ENCODE results near the gene IFT22.
A peak's percentile ranks its signal among the peaks of the same experiment; 100 is the strongest.
"Not testable (repeated sequence)": the region's sequence is repeated elsewhere in the genome, so short reads cannot be mapped to it uniquely, and the experiment has no call there.

Gene IFT22

DNA sequence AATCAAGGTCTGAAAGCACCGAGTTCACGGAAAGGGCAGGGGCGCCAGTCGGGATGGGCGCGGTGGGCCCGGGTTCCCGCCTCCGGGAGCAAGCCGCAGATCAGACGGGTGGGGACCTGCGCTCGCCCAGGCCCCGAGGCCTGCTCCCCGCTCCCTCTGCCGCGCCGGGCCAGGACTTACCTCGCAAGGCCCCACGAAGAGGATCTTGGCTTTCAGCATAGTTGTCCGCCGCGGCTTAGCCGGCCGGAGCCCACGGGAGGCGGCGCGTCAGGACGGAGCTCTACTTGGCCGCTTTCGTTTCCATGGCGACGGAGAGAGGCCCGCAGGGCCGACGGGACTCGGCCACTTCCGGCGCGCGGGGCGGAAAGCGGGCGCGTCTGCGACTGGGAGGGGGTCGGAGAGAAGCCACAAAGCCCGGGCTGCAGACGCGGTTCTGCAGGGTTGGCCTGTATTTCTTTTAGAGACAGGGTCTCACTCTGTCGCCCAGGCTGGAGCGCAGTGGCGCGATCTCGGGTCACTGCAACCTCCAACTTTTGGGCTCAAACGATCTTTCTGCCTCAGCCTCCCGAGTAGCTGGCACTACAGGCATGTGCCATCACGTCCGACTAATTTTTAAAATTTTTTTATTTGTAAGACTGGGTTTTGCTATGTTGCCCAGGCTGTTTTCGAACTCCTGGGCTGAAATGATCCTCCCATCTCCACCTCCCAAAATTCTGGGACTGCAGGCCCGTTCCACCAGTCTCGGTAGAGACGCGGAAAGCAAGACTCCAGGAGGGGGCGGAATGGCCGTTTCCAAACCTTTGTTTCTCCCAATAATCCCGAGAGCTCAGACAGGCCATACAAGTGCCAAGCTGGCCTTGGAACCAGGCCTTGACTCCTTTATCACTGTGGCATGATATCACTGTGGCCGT is at the start of gene IFT22:
Gene IFT22, minus strand, starts transcription at position 322 of the 911 bp plus-strand sequence. Its CDS starts 103 bp downstream, at position 219.
- peak; percentile 68 to 85 (median 78) for DNase-seq (ENCODE audit: low read depth in 3 of 3)

DNA sequence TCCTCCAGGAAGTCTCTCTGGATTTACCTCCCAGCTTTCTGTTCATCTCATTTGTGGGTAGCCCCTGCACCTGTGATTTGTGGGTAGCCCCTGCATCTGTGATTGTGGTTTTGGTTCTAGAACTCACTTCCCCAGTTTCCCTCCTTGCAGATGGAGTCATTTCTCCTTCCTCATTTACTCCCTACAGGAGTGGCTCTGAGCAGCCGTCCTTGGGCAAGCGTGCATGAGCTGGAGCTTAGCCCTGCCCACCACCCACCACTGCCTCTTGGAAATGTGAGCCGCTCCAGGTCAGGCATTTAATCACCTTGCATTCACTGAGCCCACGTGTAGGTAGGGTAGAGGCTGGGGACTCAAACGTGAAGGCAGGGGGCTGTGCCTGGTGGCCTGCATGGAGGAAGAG is 49.2 kb upstream of the IFT22 start:
- no peak for DNase-seq (ENCODE audit: low read depth in 3 of 3)

DNA sequence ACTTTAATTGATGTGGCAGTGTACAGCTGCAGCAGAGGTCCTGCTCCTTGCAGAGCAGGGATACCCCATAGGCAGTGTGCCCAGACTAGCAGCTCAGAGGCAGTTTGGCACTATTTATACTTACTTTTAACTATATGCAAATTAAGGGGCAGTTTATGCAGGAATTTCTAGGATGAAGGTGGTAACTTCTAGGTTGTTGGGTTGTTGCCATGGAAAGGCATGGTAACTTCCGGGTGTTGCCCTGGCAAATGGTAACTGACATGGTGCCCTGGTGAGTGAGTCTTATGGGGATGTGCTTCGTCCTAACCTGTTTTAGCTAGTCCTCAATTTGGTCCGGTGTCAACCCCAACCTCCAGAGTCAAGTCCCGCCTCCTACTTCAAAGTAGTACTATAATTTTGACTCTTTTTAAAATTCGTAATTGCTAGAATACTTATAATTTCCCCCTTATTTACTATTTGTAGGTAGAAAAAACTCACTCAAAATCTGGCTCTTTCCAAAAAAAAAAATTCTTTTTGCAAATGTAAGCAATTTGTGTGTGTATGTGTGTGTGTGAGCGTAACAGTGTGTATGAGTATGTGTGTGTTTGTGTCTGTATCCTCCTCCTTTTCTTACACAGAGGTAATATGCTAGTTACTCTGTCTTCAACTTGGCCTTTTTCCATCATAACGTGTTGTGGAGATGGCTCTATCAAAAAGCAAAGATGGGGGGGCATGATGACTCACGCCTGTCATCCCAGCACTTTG is 47.0 kb upstream of the IFT22 start:
- DNase-seq (ENCODE audit: low read depth in 3 of 3), result no peak

DNA sequence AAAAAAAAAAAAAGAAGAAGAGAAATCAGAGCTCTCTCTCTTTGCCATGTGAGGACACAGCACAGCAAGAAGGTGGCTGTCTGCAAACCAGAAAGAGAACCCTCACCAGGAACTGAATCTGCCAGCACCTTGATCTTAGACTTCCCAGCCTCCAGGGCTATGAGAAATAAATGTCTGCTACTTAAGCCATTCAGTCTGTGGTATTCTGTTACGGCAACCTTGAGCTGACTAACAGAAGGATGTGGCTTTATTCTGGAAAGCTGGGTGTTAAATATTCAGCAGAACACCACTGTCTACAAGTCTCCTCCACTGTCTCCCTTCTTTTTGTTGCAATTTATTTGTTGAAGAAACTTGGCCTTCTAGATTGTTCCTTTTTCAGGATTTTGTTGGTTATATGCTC is 46.1 kb upstream of the IFT22 start:
- no peak for DNase-seq (ENCODE audit: low read depth in 3 of 3)

DNA sequence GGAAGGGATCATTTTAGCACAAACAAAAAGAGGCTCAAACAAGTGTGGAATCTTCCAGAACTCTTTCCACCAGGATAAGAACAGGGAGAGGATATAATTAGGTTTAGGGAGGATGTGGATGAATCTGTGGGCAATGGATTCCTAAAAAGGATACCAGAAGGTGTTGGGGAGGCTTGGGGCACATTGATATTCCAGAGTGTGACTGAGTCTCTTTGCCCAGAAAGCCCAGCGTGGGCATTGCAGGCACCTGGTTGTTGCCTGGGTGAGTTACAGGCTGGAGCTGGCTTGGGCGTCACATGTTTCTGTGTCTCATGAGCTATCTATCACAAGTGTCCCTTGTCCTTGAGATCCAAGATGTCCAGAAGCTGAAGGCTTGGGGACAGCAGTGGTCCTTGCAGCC is 44.3 kb upstream of the IFT22 start:
- no peak for DNase-seq (ENCODE audit: low read depth in 3 of 3)

GRCh38 chr7:101363734-101364374 is 42.2 kb upstream of the IFT22 start:
- peak; percentile 40 to 68 (median 47) for DNase-seq (ENCODE audit: low read depth in 3 of 3)

DNA sequence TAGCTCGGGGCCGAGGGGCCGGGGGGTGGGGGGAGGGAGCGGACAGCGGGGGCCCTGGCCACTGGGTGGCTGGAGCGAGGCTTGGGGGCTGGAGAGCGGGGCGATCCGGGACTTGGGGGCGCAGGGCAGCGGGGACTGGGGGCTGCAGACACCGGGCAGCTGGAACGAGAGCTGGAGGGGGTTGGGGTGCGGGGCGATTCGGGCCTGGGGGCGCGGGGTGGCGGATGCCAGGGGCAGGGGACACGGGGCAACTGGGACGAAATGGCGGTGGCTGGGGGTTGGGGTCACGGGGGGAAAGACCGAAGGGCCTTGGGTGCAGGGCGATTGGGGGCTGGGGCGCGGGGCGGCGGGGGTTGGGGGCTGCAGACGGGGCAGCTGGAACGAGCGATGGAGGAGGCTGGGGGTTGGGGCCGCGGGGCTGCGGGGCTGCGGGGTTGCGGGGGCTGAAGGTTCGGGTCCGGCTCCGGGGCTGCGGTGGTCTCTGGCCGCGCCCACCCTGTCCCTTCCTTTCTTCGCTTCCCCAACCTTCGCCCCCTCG is 41.7 kb upstream of the IFT22 start:
- DNase-seq (ENCODE audit: low read depth in 3 of 3), result no peak

DNA sequence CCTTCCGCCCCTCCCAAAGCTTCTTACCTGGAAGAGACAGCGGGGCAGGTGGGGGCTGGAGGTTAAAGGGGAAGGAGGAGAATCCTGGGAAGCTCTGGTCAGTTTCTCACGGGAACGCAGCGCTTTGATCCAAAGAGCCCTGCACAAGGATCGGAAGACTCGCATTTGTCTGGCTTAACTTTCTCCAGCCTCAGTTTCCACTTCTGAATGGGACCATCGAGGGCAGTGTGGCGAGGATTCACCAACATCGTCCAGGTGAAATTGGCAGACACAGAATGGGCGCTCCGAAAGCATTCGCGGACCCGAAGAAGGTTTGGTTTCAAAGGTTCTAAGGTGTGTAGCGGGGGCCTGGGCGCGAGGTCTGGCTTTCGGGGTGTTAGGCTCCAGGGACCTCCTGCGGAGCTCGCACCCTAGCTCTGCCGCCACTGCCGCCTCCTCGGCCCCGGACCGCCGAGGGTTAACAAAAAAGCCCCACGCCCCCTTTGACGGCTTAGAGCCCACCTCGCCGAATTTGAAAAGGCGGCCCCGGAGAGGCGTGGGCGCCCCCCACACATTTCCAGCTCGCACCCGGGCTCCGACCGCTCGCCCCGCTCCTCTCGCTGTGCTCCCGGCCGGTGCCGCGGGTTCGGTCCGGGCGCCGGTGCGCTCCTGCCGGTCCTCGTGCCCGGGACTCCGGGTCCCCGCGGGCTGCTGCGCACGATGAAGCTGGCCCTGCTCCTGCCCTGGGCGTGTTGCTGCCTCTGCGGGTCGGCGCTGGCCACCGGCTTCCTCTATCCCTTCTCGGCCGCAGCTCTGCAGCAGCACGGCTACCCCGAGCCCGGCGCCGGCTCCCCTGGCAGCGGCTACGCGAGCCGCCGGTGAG is 41.0 kb upstream of the IFT22 start, which contains the start of gene COL26A1:
Gene COL26A1, plus strand, starts transcription at position 542 of the 862 bp plus-strand sequence. Its CDS starts 158 bp downstream, at position 700.
- no peak for DNase-seq (ENCODE audit: low read depth in 3 of 3)

GRCh38 chr7:101357433-101357832 is 35.8 kb upstream of the IFT22 start:
- DNase-seq (ENCODE audit: low read depth in 3 of 3), result no peak

DNA sequence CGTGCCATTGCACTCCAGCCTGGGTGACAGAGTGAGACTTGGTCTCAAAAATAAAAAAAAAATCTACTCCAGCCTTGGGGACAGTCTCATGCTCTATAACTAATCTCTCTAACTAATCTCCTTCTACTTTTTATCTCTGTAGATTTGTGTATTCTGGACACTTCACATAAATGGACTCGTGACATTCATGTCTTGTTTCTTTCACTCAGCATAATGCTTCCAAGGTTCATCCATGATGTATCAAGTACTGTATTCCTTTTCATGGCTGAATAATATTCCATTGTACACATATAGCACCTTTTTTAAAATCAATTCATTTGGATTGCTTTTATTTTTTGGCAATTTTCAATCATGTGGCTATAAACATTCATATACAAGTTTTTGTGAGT is 31.3 kb upstream of the IFT22 start:
- no peak for DNase-seq (ENCODE audit: low read depth in 3 of 3)

DNA sequence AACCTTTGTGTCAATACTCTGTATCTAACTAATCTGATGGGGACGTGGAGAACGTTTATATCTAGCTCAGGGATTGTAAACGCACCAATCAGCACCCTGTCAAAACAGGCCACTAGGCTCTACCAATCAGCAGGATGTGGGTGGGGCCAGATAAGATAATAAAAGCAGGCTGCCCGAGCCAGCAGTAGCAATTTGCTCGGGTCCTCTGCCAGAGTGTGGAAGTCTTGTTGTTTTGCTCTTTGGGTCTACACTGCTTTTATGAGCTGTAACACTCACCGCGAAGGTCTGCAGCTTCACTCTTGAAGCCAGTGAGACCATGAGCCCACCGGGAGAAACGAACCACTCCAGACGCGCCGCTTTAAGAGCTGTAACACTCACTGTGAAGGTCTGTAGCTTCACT is 27.7 kb upstream of the IFT22 start:
- DNase-seq (ENCODE audit: low read depth in 3 of 3), result not testable (repeated sequence)

DNA sequence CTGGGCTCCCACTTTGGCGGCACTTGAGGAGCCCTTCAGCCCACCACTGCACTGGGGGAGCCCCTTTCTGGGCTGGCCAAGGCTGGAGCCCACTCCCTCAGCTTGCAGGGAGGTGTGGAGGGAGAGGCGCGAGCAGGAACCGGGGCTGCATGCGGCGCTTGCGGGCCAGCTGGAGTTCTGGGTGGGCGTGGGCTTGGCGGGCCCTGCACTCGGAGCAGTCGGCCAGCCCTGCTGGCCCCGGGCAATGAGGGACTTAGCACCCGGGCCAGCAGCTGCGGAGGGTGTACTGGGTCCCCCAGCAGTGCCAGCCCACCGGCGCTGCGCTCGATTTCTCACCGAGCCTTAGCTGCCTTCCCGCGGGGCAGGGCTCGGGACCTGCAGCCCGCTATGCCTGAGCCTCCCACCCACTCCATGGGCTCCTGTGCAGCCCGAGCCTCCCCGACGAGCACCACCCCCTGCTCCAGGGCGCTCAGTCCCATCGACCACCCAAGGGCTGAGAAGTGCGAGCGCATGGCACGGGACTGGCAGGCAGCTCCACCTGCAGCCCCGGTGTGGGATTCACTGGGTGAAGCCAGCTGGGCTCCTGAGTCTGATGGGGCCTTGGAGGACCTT is 26.9 kb upstream of the IFT22 start:
- DNase-seq (ENCODE audit: low read depth in 3 of 3), result not testable (repeated sequence)

DNA sequence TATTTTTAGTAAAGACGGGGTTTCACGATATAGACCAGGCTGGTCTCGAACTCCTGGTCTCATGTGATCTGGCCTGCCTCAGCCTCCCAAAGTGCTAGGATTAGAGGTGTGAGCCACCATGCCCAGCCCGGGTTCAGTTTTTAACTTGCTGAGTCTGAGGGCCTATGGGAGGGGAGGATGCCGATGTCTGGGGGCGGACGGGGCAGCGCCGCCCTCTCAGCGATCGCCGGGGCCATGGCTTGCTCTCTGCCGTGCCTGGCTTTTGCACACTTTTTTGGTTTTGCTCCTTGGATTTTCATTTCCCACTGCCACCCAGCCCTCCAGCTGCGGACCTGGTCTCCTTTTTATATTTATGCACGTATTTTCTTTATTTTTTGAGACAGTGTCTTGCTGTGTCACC is 25.9 kb upstream of the IFT22 start:
- no peak for DNase-seq (ENCODE audit: low read depth in 3 of 3)

GRCh38 chr7:101342892-101343291 is 21.3 kb upstream of the IFT22 start:
- no peak for DNase-seq (ENCODE audit: low read depth in 3 of 3)

DNA sequence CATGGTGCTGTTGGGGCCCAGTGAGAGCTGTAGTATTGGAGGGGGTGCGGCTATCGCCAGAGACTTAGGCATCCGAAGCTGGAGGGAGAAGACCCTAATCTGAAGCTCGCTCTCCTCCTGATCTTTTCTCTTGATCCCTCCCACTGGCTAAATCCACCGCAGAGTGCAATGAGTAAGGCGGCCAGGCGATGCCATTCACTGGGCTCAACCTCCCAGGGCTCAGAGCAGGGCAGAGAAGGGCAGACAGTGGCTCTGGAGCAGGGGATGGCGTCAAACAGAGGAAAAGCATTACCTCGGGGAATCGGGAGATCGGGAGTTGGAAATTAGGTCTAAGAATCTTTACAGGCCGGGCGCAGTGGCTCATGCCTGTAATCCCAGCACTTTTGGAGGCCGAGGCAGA is 18.8 kb upstream of the IFT22 start:
- no peak for DNase-seq (ENCODE audit: low read depth in 3 of 3)

DNA sequence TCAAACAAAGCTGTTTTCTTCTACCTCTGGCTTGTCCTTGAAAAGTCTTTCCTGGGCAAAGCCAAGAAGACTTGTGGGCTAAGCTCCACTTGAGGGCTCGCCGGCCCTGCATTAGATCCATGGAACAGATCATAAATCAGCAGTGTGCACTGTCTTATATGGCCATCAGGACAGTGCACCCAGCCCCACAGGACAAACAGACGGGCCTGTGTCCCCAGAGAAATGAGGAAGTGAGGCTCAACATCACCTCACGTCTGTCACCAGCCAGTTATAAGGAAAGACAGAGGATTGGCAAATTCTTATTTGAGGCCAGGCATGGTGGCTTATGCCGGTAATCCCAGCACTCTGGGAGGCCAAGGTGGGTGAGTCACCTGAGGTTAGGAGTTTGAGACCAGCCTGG is 12.3 kb upstream of the IFT22 start:
- no peak for DNase-seq (ENCODE audit: low read depth in 3 of 3)

GRCh38 chr7:101332026-101332425 is 10.4 kb upstream of the IFT22 start:
- DNase-seq (ENCODE audit: low read depth in 3 of 3), result no peak

GRCh38 chr7:101330011-101330484 is 8.4 kb upstream of the IFT22 start:
- no peak for DNase-seq (ENCODE audit: low read depth in 3 of 3)

DNA sequence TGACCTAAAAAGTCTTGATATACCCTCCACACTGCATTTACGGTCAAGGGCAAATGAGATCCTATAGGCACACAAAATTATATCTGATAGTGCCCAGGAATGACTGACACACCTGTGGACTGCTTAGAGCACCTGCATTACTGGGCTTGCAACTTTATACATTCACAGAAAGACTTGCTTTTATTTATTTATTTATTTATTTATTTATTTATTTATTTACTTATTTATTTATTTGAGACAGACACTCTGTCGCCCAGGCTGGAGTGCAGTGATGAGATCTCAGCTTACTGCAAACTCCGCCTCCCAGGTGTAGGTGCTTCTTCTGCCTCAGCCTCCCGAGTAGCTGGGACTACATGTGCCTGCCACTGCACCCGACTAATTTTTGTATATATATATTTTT is 6.5 kb upstream of the IFT22 start:
- no peak for DNase-seq (ENCODE audit: low read depth in 3 of 3)

- DNase-seq (ENCODE audit: low read depth in 3 of 3), result no peak
These were observed 2.2 kb downstream of the IFT22 start for GRCh38 chr7:101319401-101319800.
